ENCODE data around the gene RSU1. TPM values are rescaled to one million over a fixed set of nuclear protein-coding genes. Genes with fewer than 3 reads are reported as not detected.

RSU1 gene
- total and polyA plus RNA-seq, 2 of the 13 experiments (the other 11 are each of a cell fraction or from before 2014, with no cell fraction given): 32.3 to 35.1 TPM

DNA sequence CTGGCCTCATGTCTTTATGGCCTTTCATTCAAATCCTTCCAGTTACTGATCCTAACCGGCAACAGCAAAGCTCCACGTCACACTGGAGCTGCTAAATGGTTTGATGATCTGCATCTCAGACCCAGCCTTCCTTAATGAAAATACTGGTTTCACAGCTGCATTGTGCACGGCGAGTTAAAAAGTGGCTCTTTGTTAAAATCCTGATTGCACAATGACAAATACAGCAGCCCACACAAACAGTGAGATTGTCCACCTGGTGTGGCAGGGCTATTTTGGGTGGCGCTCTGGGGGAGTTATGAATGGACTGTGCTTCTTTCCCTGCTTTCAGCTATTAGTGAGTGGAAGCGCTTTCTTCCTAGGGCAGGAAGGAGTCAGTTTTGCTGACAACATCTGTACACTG lies 232.1 kb downstream of the RSU1 start:
- 8% methylated on average over 6 of the region's 6 CpGs for WGBS (ENCODE audit: low lambda C conversion rate)
- no peaks in the 10 kb centered on the region for H3K79me2 ChIP-seq (ENCODE audit: insufficient read depth, low read length)
- H3K27me3 ChIP-seq (ENCODE audit: control insufficient read depth in 1 of 2, insufficient read depth in 2 of 2, low read length in 2 of 2): no peaks in the 10 kb centered on the region
- H3K9ac ChIP-seq (ENCODE audit: insufficient read depth, low read depth, low read length): no peak overlapping the region
- ATAC-seq (peak; percentile 48), FAIRE-seq (no peak), DNase-seq (ENCODE audit: low spot score) (peak; percentile 24)
- ChIA-PET CTCF (ENCODE audit: low intra/inter-chr PET ratio, low total read pairs) (no interaction called here), POLR2A (no interaction called here)
- peaks cover 17% of the 10 kb centered on the region; the same call in 1 of the 2 replicates for H3K4me1 ChIP-seq (ENCODE audit: insufficient read depth, low read length)
- no peak overlapping the region for H3K27ac ChIP-seq (ENCODE audit: extremely low read length, insufficient read depth, low read length)
- in situ Hi-C loops (cut with HindIII; ENCODE audit: extremely low pct_ligation_motif_present, low pct_unique_long_range_greater_than_20kb) (no loop called here), intact Hi-C loops (cut with micrococcal nuclease; ENCODE audit: unreplicated experiment) (no loop called here)
- no peak overlapping the region for H2AFZ ChIP-seq (ENCODE audit: low read length)
- peak overlapping the region; percentile 2; the same call in 1 of the 2 replicates for H3K4me2 ChIP-seq (ENCODE audit: low read depth, low read length)
- no peaks in the 10 kb centered on the region for H4K20me1 ChIP-seq (ENCODE audit: insufficient read depth, low read length)
- no peaks in the 10 kb centered on the region for H3K36me3 ChIP-seq (replicated peaks in 1 of 2; ENCODE audit: control insufficient read depth in 1 of 2, insufficient read depth in 2 of 2, low read length in 2 of 2)
- TF ChIP-seq CEBPG (CRISPR knock-in tag; IDR thresholded peaks at IDR 0.05): peak; percentile 76
- TF ChIP-seq CEBPB (IDR thresholded peaks at IDR 0.05; ENCODE audit: borderline replicate concordance, low read depth, low read length): peak; percentile 76
- TF ChIP-seq SOX6 (IDR thresholded peaks at IDR 0.05): no peak
- peak; percentile 40; the same call in 1 of the 2 replicates for TF ChIP-seq SOX6 (CRISPR knock-in tag; IDR thresholded peaks at IDR 0.05)
- peak; percentile 28; the same call in 1 of the 2 replicates for TF ChIP-seq SOX5 (CRISPR knock-in tag; IDR thresholded peaks at IDR 0.05; ENCODE audit: borderline replicate concordance)
- no peak for TF ChIP-seq IKZF1 (IDR thresholded peaks at IDR 0.05)
- no peak for TF ChIP-seq SOX13 (IDR thresholded peaks at IDR 0.05)
- peak in 1 of 2 experiments; percentile 72; a peak in 2 of 4 replicates for TF ChIP-seq SOX13 (CRISPR knock-in tag; conservative IDR thresholded peaks at IDR 0.05 in 1 of 2, IDR thresholded peaks at IDR 0.05 in 1 of 2)
- H3K9me3 ChIP-seq (ENCODE audit: low read length): no peaks in the 10 kb centered on the region
- no TSS peak for BruUV-seq (replicated peaks)
- H3K4me3 ChIP-seq (replicated peaks in 1 of 3; ENCODE audit: insufficient read depth in 1 of 3, low read depth in 2 of 3, low read length in 3 of 3): no peak overlapping the region

GRCh38 chr10:16583382-16583781 lies 233.8 kb downstream of the RSU1 start:
- Histone ChIP-seq H3K4me1 (ENCODE audit: insufficient read depth, low read length) (peaks cover 17% of the 10 kb centered on the region; the same call in 1 of the 2 replicates), H3K9ac (ENCODE audit: insufficient read depth, low read depth, low read length) (no peak overlapping the region), H4K20me1 (ENCODE audit: insufficient read depth, low read length) (no peaks in the 10 kb centered on the region), H3K4me2 (ENCODE audit: low read depth, low read length) (peak overlapping the region; percentile 61), H3K9me3 (ENCODE audit: low read length) (no peaks in the 10 kb centered on the region), H3K4me3 (replicated peaks in 1 of 3; ENCODE audit: insufficient read depth in 1 of 3, low read depth in 2 of 3, low read length in 3 of 3) (peak overlapping the region in 1 of 3 experiments; percentile 42; a peak in 2 of 6 replicates), H2AFZ (ENCODE audit: low read length) (peak overlapping the region; percentile 62), H3K27me3 (ENCODE audit: control insufficient read depth in 1 of 2, insufficient read depth in 2 of 2, low read length in 2 of 2) (no peaks in the 10 kb centered on the region), H3K27ac (ENCODE audit: extremely low read length, insufficient read depth, low read length) (no peak overlapping the region), H3K79me2 (ENCODE audit: insufficient read depth, low read length) (no peaks in the 10 kb centered on the region), H3K36me3 (replicated peaks in 1 of 2; ENCODE audit: control insufficient read depth in 1 of 2, insufficient read depth in 2 of 2, low read length in 2 of 2) (no peaks in the 10 kb centered on the region)
- CTCF ChIA-PET (ENCODE audit: low intra/inter-chr PET ratio, low total read pairs): no interaction called here
- intact Hi-C loops (cut with micrococcal nuclease; ENCODE audit: unreplicated experiment): no loop called here
- ATAC-seq (peak; percentile 92), FAIRE-seq (no peak), DNase-seq (ENCODE audit: low spot score) (peak; percentile 4)
- POLR2A ChIA-PET: no interaction called here
- TF ChIP-seq ZNF292 (CRISPR knock-in tag; IDR thresholded peaks at IDR 0.05; ENCODE audit: borderline replicate concordance, low read depth) (peak; percentile 26; the same call in 1 of the 2 replicates), FLYWCH1 (CRISPR knock-in tag; IDR thresholded peaks at IDR 0.05) (no peak)
- BruUV-seq (replicated peaks): no TSS peak
- WGBS (ENCODE audit: low lambda C conversion rate): 13% methylated on average over 6 of the region's 10 CpGs
- in situ Hi-C loops (cut with HindIII; ENCODE audit: extremely low pct_ligation_motif_present, low pct_unique_long_range_greater_than_20kb): no loop called here

All from HepG2 (cell line).